GM21737 (cell line): Measurements from ENCODE around the gene CES5A.
"Not testable (repeated sequence)": the region's sequence is repeated elsewhere in the genome, so short reads cannot be mapped to it uniquely, and the experiment has no call there.

Source experiments
- ATAC-seq: cut with Tn5 transposase; IDR thresholded peaks from one replicate; pipeline ENCODE4 v1.9.1; 2021; ENCODE audit warnings: mild to moderate bottlenecking, moderate library complexity; ENCODE audit not compliant: unreplicated experiment

CES5A gene

GRCh38 chr16:55875273-55875672 is at the start of gene CES5A:
Gene CES5A (minus strand): TSS chr16:55875373. CDS start chr16:55875221, 152 bp downstream.
- ATAC-seq, result no peak

- no peak for ATAC-seq
These were observed 47.5 kb upstream of the CES5A start for GRCh38 chr16:55922662-55923061.

GRCh38 chr16:55917373-55918160 is 42.4 kb upstream of the CES5A start:
- ATAC-seq, result no peak

- ATAC-seq, result no peak
These were observed 40.1 kb upstream of the CES5A start for GRCh38 chr16:55915096-55915827.

GRCh38 chr16:55914383-55914782 is 39.2 kb upstream of the CES5A start:
- no peak for ATAC-seq

GRCh38 chr16:55913716-55914115 is 38.5 kb upstream of the CES5A start:
- no peak for ATAC-seq

GRCh38 chr16:55913121-55913520 is 37.9 kb upstream of the CES5A start:
- ATAC-seq, result not testable (repeated sequence)

- no peak for ATAC-seq
These were observed 36.8 kb upstream of the CES5A start for GRCh38 chr16:55912022-55912421.

GRCh38 chr16:55911616-55912015 is 36.4 kb upstream of the CES5A start:
- no peak for ATAC-seq

GRCh38 chr16:55909876-55910275 is 34.7 kb upstream of the CES5A start:
- ATAC-seq, result no peak

- no peak for ATAC-seq
These were observed 33.5 kb upstream of the CES5A start for GRCh38 chr16:55908641-55909040.

GRCh38 chr16:55907661-55908060 is 32.5 kb upstream of the CES5A start:
- no peak for ATAC-seq

GRCh38 chr16:55906123-55906522 is 30.9 kb upstream of the CES5A start:
- ATAC-seq, result no peak

GRCh38 chr16:55905651-55906050 is 30.5 kb upstream of the CES5A start:
- no peak for ATAC-seq

GRCh38 chr16:55901566-55902217 is 26.5 kb upstream of the CES5A start:
- ATAC-seq, result no peak

GRCh38 chr16:55900616-55901393 is 25.6 kb upstream of the CES5A start:
- ATAC-seq, result no peak

- ATAC-seq, result no peak
These were observed 24.7 kb upstream of the CES5A start for GRCh38 chr16:55899857-55900256.

- no peak for ATAC-seq
These were observed 23.4 kb upstream of the CES5A start for GRCh38 chr16:55898592-55898991.

GRCh38 chr16:55892821-55893220 is 17.6 kb upstream of the CES5A start:
- no peak for ATAC-seq

GRCh38 chr16:55889518-55889917 is 14.3 kb upstream of the CES5A start:
- no peak for ATAC-seq

- no peak for ATAC-seq
These were observed 13.4 kb upstream of the CES5A start for GRCh38 chr16:55888546-55888945.
